Naive thymus-derived CD8-positive, alpha-beta T cell (primary cell): ENCODE results near the gene OR8I2. TPM values are rescaled to one million over a fixed set of nuclear protein-coding genes. Genes with fewer than 3 reads are reported as not detected.
"Not testable (repeated sequence)": the region's sequence is repeated elsewhere in the genome, so short reads cannot be mapped to it uniquely, and the experiment has no call there.

Source experiments
- ATAC-seq, 2 donors: fragments of 150-1000 bp; cut with Tn5 transposase in 1 of 2; sonication (Bioruptor Pico), chemical (Tn5 transposase) in 1 of 2; 1 replicate in 1 of 2; 2 replicates in 1 of 2; pipeline ENCODE4 v1.10.0; 2021; ENCODE audit warnings: mild to moderate bottlenecking in 2 of 2, moderate library complexity in 2 of 2
- POLR2A ChIA-PET: fragments of 350-600 bp; sonication (Branson Sonifier 250); formaldehyde crosslinking; loops from one replicate; lab custom pipeline; 2021; ENCODE audit warnings: antibody characterized with exemption; lab: Charles Lee
- DNase-seq, 10 donors: peaks; one replicate each; pipeline versions ENCODE4 v3.0.0 to v3.0.0-alpha.2; 2020 to 2022
- H3K27ac Mint-ChIP-seq, 10 donors: one replicate each; pipeline ENCODE4 v1.8.0; 2020 to 2022; ENCODE audit warnings: mild to moderate bottlenecking in 10 of 10, mixed read lengths in 10 of 10, moderate library complexity in 4 of 10, inconsistent platforms in 1 of 10
- H3K27me3 Mint-ChIP-seq, 5 donors: one replicate each; pipeline ENCODE4 v1.8.0; 2021 to 2022; ENCODE audit warnings: mixed read lengths in 5 of 5
- H3K36me3 Mint-ChIP-seq, 3 donors: one replicate each; pipeline ENCODE4 v1.8.0; 2020 to 2022; ENCODE audit warnings: mixed read lengths in 3 of 3, mild to moderate bottlenecking in 2 of 3, inconsistent platforms in 1 of 3
- H3K4me1 Mint-ChIP-seq, 4 donors: one replicate each; pipeline ENCODE4 v1.8.0; 2021 to 2022; ENCODE audit warnings: mixed read lengths in 4 of 4
- H3K4me3 Mint-ChIP-seq, 10 donors: one replicate each; pipeline ENCODE4 v1.8.0; 2020 to 2022; ENCODE audit warnings: mild to moderate bottlenecking in 10 of 10, mixed read lengths in 10 of 10, moderate library complexity in 6 of 10, inconsistent platforms in 1 of 10
- H3K9me3 Mint-ChIP-seq, 9 donors: one replicate each; pipeline ENCODE4 v1.8.0; 2020 to 2022; ENCODE audit warnings: mixed read lengths in 9 of 9, mild to moderate bottlenecking in 3 of 9, inconsistent platforms in 1 of 9, moderate library complexity in 1 of 9
- polyA plus RNA-seq, 3 donors: library from polyadenylated mRNA; unstranded; fragments of 300-500 nt; fragmentation: Illumina TruSeq; gene quantifications; one replicate each; pipeline ENCODE4 v1.2.3, GENCODE V29; 2021
- total RNA-seq, 8 experiments: library from RNA in 2 of 8; stranded (reverse) in 2 of 8; gene quantifications; one replicate each; pipeline ENCODE4 v1.2.3 and lab custom pipeline; 2021 to 2026

OR8I2 gene
- not detected for total RNA-seq
- polyA plus RNA-seq = not detected
- 0 reads per million in 6 experiments for total RNA-seq (lab: John Stamatoyannopoulos, UW)

DNA sequence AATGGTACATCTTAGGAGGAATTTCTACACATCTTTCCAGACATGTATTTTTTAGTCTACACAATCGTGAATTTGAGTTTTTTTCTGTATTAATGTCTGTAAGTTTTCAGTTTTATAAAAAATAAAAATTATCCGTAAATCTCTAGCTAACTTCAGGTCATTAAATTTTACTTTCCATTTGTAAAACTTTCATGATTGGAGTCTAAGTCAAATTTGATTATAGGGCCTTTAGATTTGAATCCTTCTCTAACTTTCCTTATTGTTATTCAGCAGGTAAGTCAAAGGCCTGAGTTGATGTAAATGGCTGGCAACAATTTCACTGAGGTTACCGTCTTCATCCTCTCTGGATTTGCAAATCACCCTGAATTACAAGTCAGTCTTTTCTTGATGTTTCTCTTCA, at the start of gene OR8I2:
Gene OR8I2 (plus strand): TSS at position 301 of the 400 bp plus-strand sequence. CDS start 0 bp downstream, at position 301.
- Mint-ChIP-seq H3K4me1 (no peaks in the 10 kb centered on the region), H3K27ac (no peak within 1 kb of the TSS), H3K4me3 (no peak within 1 kb of the TSS), H3K36me3 (no peaks in the 10 kb centered on the region), H3K9me3 (peaks cover 4 to 26% (median 11%) of the 10 kb centered on the region in 9 donors), H3K27me3 (no peaks in the 10 kb centered on the region)
- POLR2A ChIA-PET = no interaction called here
- ATAC-seq (no peak), DNase-seq (no peak)

DNA sequence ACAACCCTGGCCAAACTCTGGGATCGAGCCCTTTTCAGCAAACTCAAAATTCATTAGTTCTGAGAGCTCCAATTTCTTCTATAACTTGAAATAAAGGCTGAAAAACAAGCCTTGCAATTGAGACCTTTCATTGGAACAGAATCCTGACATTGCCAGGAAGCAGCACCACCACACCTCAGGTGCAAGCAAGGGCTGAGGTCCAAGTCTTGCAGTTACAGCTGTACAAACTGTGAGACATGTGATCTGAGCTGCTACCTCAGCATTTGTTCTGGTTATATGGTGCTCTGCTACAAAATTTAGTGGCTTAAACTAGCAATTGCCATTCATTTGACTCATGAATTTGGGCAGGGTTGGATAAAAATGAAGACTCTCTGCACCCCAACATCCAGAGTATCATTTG, 47.6 kb upstream of the OR8I2 start:
- POLR2A ChIA-PET = no interaction called here
- ATAC-seq (no peak), DNase-seq (no peak)
- Mint-ChIP-seq H3K36me3 (peaks cover 0 to 4% (median 0%) of the 10 kb centered on the region in 3 donors), H3K4me3 (no peak overlapping the region), H3K4me1 (no peaks in the 10 kb centered on the region), H3K27me3 (no peaks in the 10 kb centered on the region), H3K27ac (no peak overlapping the region), H3K9me3 (peaks cover 0 to 34% (median 7%) of the 10 kb centered on the region in 9 donors)

DNA sequence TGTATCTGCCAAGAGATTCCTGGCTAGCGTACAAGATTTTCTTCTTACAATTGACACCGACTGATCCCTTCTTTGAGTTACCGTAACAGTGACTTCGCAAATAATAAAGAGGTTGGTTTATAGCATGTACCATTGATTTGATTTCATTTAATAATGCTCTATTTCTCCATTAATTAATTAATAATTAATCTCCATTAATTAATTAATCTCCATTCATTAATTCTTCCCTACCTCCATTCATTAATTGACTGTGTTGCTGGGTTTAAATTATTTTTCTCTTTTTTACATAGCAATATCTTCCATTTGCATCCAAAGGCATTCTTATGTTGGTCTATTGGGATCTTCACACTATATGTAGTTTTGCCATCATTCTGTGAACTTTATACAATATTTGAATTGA, 44.6 kb upstream of the OR8I2 start:
- Mint-ChIP-seq H3K36me3 (no peaks in the 10 kb centered on the region), H3K27me3 (no peaks in the 10 kb centered on the region), H3K4me3 (no peak overlapping the region), H3K4me1 (no peaks in the 10 kb centered on the region), H3K9me3 (peaks cover 0 to 24% (median 7%) of the 10 kb centered on the region in 9 donors), H3K27ac (no peak overlapping the region)
- POLR2A ChIA-PET = no interaction called here
- ATAC-seq (no peak), DNase-seq (no peak)

DNA sequence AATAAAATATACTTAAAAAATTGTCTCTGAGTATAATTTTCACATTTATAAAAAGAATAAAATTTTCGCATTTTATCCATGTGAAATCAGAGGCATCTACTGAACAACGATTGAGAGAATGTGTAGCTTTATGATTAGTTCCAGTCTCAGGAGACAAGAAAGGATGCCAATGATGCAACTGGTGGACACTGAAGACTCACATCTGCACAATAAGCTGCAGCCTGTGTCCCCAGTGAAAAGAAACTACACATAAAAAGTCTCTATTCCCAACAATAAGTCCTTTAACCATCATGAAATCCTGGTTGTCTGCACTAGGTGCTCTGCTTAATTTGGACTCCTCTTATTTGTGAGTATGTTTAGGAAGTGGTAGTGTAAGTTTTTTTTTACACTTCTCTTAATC, 43.6 kb upstream of the OR8I2 start:
- Mint-ChIP-seq H3K9me3 (peaks cover 0 to 23% (median 9%) of the 10 kb centered on the region in 9 donors), H3K27ac (no peak overlapping the region), H3K36me3 (no peaks in the 10 kb centered on the region), H3K4me3 (no peak overlapping the region), H3K27me3 (no peaks in the 10 kb centered on the region), H3K4me1 (peaks cover 0 to 1% (median 0%) of the 10 kb centered on the region in 4 donors)
- POLR2A ChIA-PET = no interaction called here
- no peak for ATAC-seq
- no peak for DNase-seq

DNA sequence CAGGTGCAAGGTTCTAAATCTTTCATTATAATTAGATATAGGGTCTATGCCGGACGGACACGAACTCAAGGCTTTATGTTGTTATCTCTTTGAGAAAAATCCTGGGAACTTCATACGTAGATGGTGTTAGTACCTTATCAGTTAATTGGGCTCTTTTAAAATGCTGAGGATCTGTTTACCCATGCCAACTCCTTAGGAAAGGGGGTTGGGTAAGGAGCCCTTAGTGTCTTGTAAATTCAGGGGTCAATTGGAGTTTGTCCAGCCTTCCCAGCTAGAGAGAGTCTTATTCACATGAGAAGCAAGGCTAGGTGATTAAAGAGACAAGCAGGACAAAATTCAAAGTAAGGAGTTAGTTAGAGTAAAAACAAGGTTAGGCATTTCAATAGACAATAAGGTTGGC, 36.7 kb upstream of the OR8I2 start:
- peaks cover 7 to 44% (median 18%) of the 10 kb centered on the region in 9 donors for H3K9me3 Mint-ChIP-seq
- H3K27ac Mint-ChIP-seq, H3K27me3 Mint-ChIP-seq, H3K4me3 Mint-ChIP-seq, POLR2A ChIA-PET, ATAC-seq, H3K4me1 Mint-ChIP-seq, DNase-seq: not testable (repeated sequence)
- H3K36me3 Mint-ChIP-seq = peaks cover 0 to 12% (median 0%) of the 10 kb centered on the region in 3 donors

DNA sequence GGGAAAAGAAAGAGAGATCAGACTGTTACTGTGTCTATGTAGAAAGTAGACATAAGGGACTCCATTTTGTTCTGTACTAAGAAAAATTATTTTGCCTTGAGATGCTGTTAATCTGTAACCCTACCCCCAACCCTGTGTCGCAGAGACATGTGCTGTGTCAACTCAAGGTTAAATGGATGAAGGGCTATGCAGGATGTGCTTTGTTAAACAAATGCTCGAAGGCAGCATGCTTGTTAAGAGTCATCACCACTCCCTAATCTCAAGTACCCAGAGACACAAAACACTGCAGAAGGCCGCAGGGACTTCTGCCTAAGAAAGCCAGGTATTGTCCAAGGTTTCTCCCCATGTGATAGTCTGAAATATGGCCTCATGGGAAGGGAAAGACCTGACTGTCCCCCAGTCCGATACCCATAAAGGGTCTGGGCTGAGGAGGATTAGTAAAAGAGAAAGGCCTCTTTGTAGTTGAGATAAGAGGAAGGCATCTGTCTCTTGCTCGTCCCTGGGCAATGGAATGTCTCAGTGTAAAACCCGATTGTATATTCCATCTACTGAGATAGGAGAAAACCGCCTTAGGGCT, 35.4 kb upstream of the OR8I2 start:
- H3K9me3 Mint-ChIP-seq = peaks cover 7 to 44% (median 16%) of the 10 kb centered on the region in 9 donors
- ATAC-seq, DNase-seq, H3K27ac Mint-ChIP-seq, H3K4me3 Mint-ChIP-seq, H3K4me1 Mint-ChIP-seq, H3K27me3 Mint-ChIP-seq, POLR2A ChIA-PET: not testable (repeated sequence)
- peaks cover 0 to 12% (median 0%) of the 10 kb centered on the region in 3 donors for H3K36me3 Mint-ChIP-seq

DNA sequence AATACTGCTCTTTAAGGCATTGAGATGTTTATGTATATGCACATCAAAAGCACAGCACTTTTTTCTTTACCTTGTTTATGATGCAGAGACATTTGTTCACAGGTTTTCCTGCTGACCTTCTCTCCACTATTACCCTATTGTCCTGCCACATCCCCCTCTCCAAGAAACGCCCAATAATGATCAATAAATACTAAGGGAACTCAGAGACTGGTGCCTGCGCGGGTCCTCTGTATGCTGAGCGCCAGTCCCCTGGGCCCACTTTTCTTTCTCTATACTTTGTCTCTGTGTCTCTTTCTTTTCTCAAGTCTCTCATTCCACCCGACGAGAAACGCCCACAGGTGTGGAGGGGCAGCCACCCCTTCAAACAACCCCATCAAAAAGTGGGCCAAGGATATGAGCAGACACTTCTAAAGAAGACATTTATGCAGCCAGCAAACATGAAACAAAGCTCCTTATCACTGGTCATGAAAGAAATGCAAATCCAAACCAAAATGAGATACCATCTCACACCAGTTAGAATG, 34.8 kb upstream of the OR8I2 start:
- DNase-seq, H3K4me1 Mint-ChIP-seq, H3K27me3 Mint-ChIP-seq, ATAC-seq, H3K27ac Mint-ChIP-seq, POLR2A ChIA-PET, H3K4me3 Mint-ChIP-seq: not testable (repeated sequence)
- H3K9me3 Mint-ChIP-seq = peaks cover 7 to 44% (median 17%) of the 10 kb centered on the region in 9 donors
- peaks cover 0 to 12% (median 0%) of the 10 kb centered on the region in 3 donors for H3K36me3 Mint-ChIP-seq

DNA sequence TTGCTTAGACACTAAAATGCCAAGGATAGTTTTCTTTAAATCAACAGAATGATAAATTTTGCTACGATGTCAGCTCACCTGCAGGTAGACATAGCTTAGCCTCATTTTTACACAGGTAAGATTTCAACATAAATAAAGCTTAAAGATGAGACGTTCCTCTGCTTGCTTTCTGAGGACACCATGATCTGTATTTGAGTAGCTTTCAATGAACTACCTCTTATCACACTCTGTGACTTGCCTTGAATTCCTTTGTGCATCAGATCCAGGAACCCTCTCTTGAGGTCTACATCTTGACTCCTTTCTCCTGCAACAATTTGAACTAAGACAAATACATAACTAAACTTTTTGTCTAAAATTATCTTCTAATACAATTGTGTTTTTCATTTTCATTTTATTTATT, 26.1 kb upstream of the OR8I2 start:
- H3K4me3 Mint-ChIP-seq = no peak overlapping the region
- POLR2A ChIA-PET = no interaction called here

DNA sequence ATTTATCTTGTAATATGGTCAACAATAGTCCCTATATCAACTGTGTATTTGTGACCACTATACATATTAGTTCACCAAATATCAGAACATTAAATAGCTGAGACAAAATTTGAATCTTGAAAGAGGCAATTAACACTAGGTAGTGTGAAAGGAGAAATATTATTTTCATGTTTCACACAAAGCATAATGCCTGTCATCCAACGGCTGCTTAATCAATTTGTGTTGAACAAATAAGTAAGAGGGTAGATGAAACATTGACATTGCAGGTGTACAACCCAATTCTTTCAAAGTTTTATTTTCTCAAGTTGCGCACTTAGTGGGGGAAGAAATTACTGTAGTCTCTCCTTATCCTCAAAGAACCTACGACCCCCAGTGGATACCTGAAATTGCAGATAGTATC, 3.4 kb upstream of the OR8I2 start:
- no peak for DNase-seq
- peaks cover 0 to 35% (median 6%) of the 10 kb centered on the region in 9 donors for H3K9me3 Mint-ChIP-seq
- H3K4me1 Mint-ChIP-seq = no peaks in the 10 kb centered on the region
- H3K4me3 Mint-ChIP-seq = no peak overlapping the region
- H3K27me3 Mint-ChIP-seq = no peaks in the 10 kb centered on the region
- H3K36me3 Mint-ChIP-seq = no peaks in the 10 kb centered on the region
- ATAC-seq = no peak
- no peak overlapping the region for H3K27ac Mint-ChIP-seq
- POLR2A ChIA-PET = no interaction called here

More for the DNA sequence above, 26.1 kb upstream of the OR8I2 start:
- Mint-ChIP-seq H3K4me1 (no peaks in the 10 kb centered on the region), H3K27me3 (no peaks in the 10 kb centered on the region), H3K27ac (no peak overlapping the region), H3K9me3 (peaks cover 0 to 28% (median 9%) of the 10 kb centered on the region in 9 donors), H3K36me3 (no peaks in the 10 kb centered on the region)
- no peak for DNase-seq
- ATAC-seq = no peak

DNA sequence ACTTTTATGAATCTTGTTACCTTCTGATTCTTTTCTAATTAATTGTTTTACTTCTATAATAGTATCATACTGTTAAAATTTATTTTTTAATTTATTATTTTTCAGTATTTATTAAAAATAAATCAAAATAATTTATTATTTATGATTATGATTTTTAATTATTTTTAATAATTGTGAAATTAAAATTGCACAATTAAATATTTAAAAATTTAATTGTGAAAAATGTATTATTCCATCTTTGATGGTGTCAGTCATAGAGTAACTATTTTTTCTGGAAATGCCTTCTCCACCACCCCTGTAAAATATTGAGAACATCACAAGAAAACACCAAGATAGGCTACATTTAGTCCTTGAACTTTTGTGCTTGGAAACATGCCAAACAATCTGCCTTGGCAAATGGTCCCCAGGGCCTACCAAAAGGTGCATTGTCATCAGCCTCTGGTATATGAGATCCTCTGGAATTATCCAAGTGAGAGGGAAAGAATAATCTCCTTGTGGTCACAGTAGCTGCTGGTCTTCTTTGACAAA, 10.2 kb downstream of the OR8I2 start, which contains the start of gene OR8H2:
Gene OR8H2 (plus strand): TSS at position 478 of the 528 bp plus-strand sequence. CDS start 1,356 bp downstream, outside the sequence.
- Mint-ChIP-seq H3K4me3 (no peak within 1 kb of the TSS), H3K4me1 (no peaks in the 10 kb centered on the region), H3K9me3 (peaks cover under 1 to 32% (median 12%) of the 10 kb centered on the region in 9 donors), H3K27me3 (no peaks in the 10 kb centered on the region), H3K27ac (no peak within 1 kb of the TSS), H3K36me3 (peaks cover 0 to 9% (median 0%) of the 10 kb centered on the region in 3 donors)
- POLR2A ChIA-PET = no interaction called here
- ATAC-seq (no peak), DNase-seq (no peak)

DNA sequence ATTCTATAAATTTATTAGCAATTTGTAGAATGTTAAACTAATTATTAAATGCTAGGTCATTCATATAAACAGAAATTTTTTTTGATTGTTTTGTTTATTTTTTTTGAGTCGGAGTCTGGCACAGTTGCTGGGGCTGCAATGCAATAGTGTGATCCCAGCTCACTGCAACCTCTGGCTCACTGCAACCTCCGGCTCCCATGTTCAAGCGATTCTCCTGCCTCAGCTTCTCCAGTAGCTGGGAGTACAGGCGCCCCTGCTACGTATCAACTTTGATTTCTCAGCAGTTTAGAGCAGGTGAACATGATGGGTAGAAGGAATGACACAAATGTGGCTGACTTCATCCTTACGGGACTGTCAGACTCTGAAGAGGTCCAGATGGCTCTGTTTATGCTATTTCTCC, 29.0 kb downstream of the OR8I2 start, which contains the start of gene OR8H3:
Gene OR8H3 (plus strand): TSS at position 301 of the 400 bp plus-strand sequence. CDS start 0 bp downstream, at position 301.
- no peak for ATAC-seq
- H3K9me3 Mint-ChIP-seq = peaks cover 3 to 29% (median 16%) of the 10 kb centered on the region in 9 donors

DNA sequence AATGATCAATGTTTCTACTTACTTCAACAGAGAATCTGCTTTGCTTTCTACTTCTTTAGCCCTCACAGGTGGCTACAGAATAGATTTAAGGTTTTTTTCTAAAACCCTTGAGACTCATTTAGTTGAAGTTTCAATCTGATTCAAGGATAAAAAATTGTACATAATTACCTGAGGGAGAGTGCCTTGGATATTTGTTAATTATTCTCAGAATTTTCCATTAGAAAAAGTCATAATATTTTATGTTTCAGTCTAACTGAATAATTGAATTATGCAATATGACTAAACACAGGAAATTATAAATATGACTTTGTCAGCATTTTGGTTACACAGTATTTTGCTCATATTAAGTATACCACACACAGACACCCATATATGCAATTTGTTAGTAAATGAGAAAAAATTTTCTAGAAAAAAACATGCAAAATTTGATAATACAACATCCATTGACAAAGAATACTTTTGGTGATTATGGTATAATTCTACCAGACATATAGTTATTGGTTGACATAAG, 47.1 kb downstream of the OR8I2 start, which contains the start of gene OR8J3:
Gene OR8J3 (minus strand): TSS at position 51 of the 511 bp plus-strand sequence. CDS start 2,483 bp downstream, outside the sequence.
- ATAC-seq = no peak
- no peak within 1 kb of the TSS for H3K27ac Mint-ChIP-seq
- H3K9me3 Mint-ChIP-seq = peaks cover 5 to 41% (median 19%) of the 10 kb centered on the region in 9 donors
- no peak within 1 kb of the TSS for H3K4me3 Mint-ChIP-seq
- no peaks in the 10 kb centered on the region for H3K27me3 Mint-ChIP-seq
- H3K4me1 Mint-ChIP-seq = no peaks in the 10 kb centered on the region
- H3K36me3 Mint-ChIP-seq = peaks cover 0 to 6% (median 0%) of the 10 kb centered on the region in 3 donors
- DNase-seq = no peak
- POLR2A ChIA-PET = no interaction called here

More for the DNA sequence above, 29.0 kb downstream of the OR8I2 start, which contains the start of gene OR8H3:
- DNase-seq = no peak
- H3K4me3 Mint-ChIP-seq = no peak within 1 kb of the TSS
- POLR2A ChIA-PET = no interaction called here
- no peaks in the 10 kb centered on the region for H3K27me3 Mint-ChIP-seq
- H3K27ac Mint-ChIP-seq = no peak within 1 kb of the TSS
- no peaks in the 10 kb centered on the region for H3K4me1 Mint-ChIP-seq
- H3K36me3 Mint-ChIP-seq = peaks cover 0 to 5% (median 0%) of the 10 kb centered on the region in 3 donors

DNA sequence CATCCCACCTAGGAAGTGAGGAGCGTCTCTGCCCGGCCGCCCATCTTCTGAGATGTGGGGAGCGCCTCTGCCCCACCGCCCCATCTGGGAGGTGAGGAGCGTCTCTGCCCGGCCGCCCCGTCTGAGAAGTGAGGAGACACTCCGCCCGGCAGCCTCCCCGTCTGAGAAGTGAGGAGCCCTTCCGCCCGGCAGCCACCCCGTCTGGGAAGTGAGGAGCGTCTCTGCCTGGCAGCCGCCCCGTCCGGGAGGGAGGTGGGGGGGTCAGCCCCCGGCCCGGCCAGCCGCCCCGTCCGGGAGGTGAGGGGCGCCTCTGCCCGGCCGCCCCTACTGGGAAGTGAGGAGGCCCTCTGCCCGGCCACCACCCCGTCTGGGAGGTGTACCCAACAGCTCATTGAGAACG, 50.6 kb downstream of the OR8I2 start:
- DNase-seq, H3K27me3 Mint-ChIP-seq, H3K27ac Mint-ChIP-seq, H3K36me3 Mint-ChIP-seq, H3K4me1 Mint-ChIP-seq, ATAC-seq, POLR2A ChIA-PET, H3K4me3 Mint-ChIP-seq: not testable (repeated sequence)
- H3K9me3 Mint-ChIP-seq = peaks cover 7 to 31% (median 18%) of the 10 kb centered on the region in 9 donors
